CD4-positive, alpha-beta T cell treated with Interleukin-1 beta for 1 hour (primary cell): ENCODE data around the gene DLGAP3.
"Not testable (repeated sequence)": the region's sequence is repeated elsewhere in the genome, so short reads cannot be mapped to it uniquely, and the experiment has no call there.

Experiments used
- DNase-seq, 2 donors: peaks; one replicate each; pipeline ENCODE4 v3.0.0-alpha.2; 2020 to 2022

Gene DLGAP3

GRCh38 chr1:34827341-34827941 lies 102.0 kb downstream of the DLGAP3 start:
- no peak for DNase-seq

GRCh38 chr1:34825455-34826091 lies 103.9 kb downstream of the DLGAP3 start:
- no peak for DNase-seq

- no peak for DNase-seq
These were observed 104.5 kb downstream of the DLGAP3 start for GRCh38 chr1:34824817-34825454.

GRCh38 chr1:34822202-34822601 lies 107.2 kb downstream of the DLGAP3 start:
- no peak for DNase-seq

GRCh38 chr1:34818862-34819261 lies 110.6 kb downstream of the DLGAP3 start:
- not testable (repeated sequence) for DNase-seq

- DNase-seq: no peak
These were observed 112.7 kb downstream of the DLGAP3 start for GRCh38 chr1:34816778-34817177.

GRCh38 chr1:34816332-34816731 lies 113.1 kb downstream of the DLGAP3 start:
- DNase-seq: no peak
